ENCODE results near the gene ZNF790. TPM values are rescaled to one million over a fixed set of nuclear protein-coding genes. Genes with fewer than 3 reads are reported as not detected.

Gene ZNF790
- total and polyA plus RNA-seq, 2 of the 8 experiments (the other 6 are each of a cell fraction or from before 2014, with no cell fraction given), result 1.7 to 7.2 TPM

DNA sequence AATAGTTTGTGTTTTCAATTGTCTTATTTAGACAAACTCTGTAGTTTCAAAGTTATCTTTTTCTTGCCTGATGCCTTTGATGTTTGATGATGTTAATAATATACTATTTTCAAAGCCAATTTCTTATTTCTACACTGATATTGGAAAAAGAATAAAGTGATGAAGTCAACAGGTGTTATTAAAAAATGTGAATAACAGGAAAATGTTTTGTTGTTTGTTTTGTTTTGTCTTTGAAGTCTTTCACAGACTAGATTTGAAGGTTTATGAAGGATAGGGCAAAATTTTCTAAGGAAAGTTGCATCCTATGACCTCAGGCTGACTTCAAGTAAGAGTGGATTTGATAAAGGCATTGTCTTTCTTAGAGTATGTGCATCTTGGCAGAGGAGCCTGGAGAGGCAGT, 31.2 kb downstream of the ZNF790 start:
- no peaks in the 10 kb centered on the region for H4K20me1 ChIP-seq (replicated peaks in 1 of 2; ENCODE audit: control insufficient read depth in 1 of 2, insufficient read depth in 2 of 2, low read length in 2 of 2)
- DNase-seq (ENCODE audit: low read depth in 1 of 2, low spot score in 2 of 2) (no peak), FAIRE-seq (no peak)
- no peak overlapping the region for H4K5ac ChIP-seq (ENCODE audit: insufficient read length, low read depth, low read length)
- H2AFZ ChIP-seq (ENCODE audit: low read length), result no peak overlapping the region
- H2BK12ac ChIP-seq (ENCODE audit: low read depth, low read length), result no peak overlapping the region
- H3K4me2 ChIP-seq (ENCODE audit: insufficient read depth in 1 of 2, low read depth in 2 of 2, low read length in 2 of 2), result no peak overlapping the region
- peaks cover 0 to 33% (median 10%) of the 10 kb centered on the region in 4 experiments; a peak in 4 of 8 replicates for H3K36me3 ChIP-seq (ENCODE audit: control insufficient read depth in 2 of 4, insufficient read depth in 4 of 4, low read length in 3 of 4)
- no peaks in the 10 kb centered on the region for H3K79me1 ChIP-seq (ENCODE audit: low read depth, low read length)
- no peaks in the 10 kb centered on the region for H3K27me3 ChIP-seq (replicated peaks in 1 of 4; ENCODE audit: control insufficient read depth in 3 of 4, extremely low read depth in 1 of 4, insufficient read depth in 3 of 4, low read length in 3 of 4)
- H3K9ac ChIP-seq (replicated peaks in 1 of 4; ENCODE audit: extremely low read depth in 1 of 4, low read depth in 3 of 4, low read length in 3 of 4), result no peak overlapping the region
- H2BK20ac ChIP-seq (ENCODE audit: low read length), result no peak overlapping the region
- ChIA-PET POLR2A (ENCODE audit: partially characterized antibody) (interaction anchor here (0.6 kb wide), 1 partner anchor 120 kb away, joined by 3 read pairs; no protein-coding TSS in a partner anchor), CTCF (ENCODE audit: partially characterized antibody) (no interaction called here)
- H3K27ac ChIP-seq (ENCODE audit: low read depth, low read length), result no peak overlapping the region
- no peak overlapping the region for H4K91ac ChIP-seq (replicated peaks; ENCODE audit: insufficient read length, low read length)
- H4K8ac ChIP-seq (ENCODE audit: extremely low read depth, insufficient read depth, low read length), result no peak overlapping the region
- TF ChIP-seq BCL11A (IDR thresholded peaks at IDR 0.05; ENCODE audit: low read depth in 2 of 2, low read length in 2 of 2), result no peak
- TF ChIP-seq, protein P1, sequence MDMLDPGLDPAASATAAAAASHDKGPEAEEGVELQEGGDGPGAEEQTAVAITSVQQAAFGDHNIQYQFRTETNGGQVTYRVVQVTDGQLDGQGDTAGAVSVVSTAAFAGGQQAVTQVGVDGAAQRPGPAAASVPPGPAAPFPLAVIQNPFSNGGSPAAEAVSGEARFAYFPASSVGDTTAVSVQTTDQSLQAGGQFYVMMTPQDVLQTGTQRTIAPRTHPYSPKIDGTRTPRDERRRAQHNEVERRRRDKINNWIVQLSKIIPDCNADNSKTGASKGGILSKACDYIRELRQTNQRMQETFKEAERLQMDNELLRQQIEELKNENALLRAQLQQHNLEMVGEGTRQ (IDR thresholded peaks at IDR 0.05; ENCODE audit: low read length), result no peak
- TF ChIP-seq CHD2 (IDR thresholded peaks at IDR 0.05; ENCODE audit: low read length), result no peak
- no peak for TF ChIP-seq FOSL1 (IDR thresholded peaks at IDR 0.05; ENCODE audit: insufficient read depth, low read depth, low read length)
- TF ChIP-seq MAFK (IDR thresholded peaks at IDR 0.05; ENCODE audit: low read depth, low read length), result no peak
- TF ChIP-seq EZH2 (IDR thresholded peaks at IDR 0.05; ENCODE audit: low read depth, low read length, severe bottlenecking), result no peak
- H3K4me3 ChIP-seq (ENCODE audit: extremely low read depth in 1 of 4, insufficient read depth in 2 of 4, low read depth in 3 of 4, low read length in 4 of 4), result no peak overlapping the region
- no peaks in the 10 kb centered on the region for H3K4me1 ChIP-seq (replicated peaks in 1 of 4; ENCODE audit: control insufficient read depth in 3 of 4, insufficient read depth in 4 of 4, low read length in 3 of 4)
- no peak overlapping the region for H2BK120ac ChIP-seq (replicated peaks; ENCODE audit: low read depth, low read length)
- H3K79me2 ChIP-seq (ENCODE audit: control insufficient read depth in 1 of 2, insufficient read depth in 2 of 2, low read length in 2 of 2), result peaks cover 0 to 47% of the 10 kb centered on the region in 2 experiments; a peak in 2 of 4 replicates
- H2BK15ac ChIP-seq (ENCODE audit: low read length), result no peak overlapping the region
- no peak overlapping the region for H3K23ac ChIP-seq (ENCODE audit: insufficient read length)
- H3K14ac ChIP-seq (ENCODE audit: insufficient read length), result no peak overlapping the region
- no peak overlapping the region for H2AK5ac ChIP-seq (ENCODE audit: low read depth, low read length)
- H3K9me3 ChIP-seq (ENCODE audit: insufficient read depth in 2 of 2, low read depth in 1 of 2, low read length in 1 of 2), result peaks cover 22 to 47% of the 10 kb centered on the region in 2 experiments
- H3K23me2 ChIP-seq (ENCODE audit: low read depth, low read length), result no peaks in the 10 kb centered on the region
- H3K18ac ChIP-seq (ENCODE audit: extremely low read depth, low read length), result no peak overlapping the region
- H2BK5ac ChIP-seq (ENCODE audit: low read depth, low read length), result no peak overlapping the region
- H3K56ac ChIP-seq (replicated peaks; ENCODE audit: insufficient read length, low read depth, low read length), result no peak overlapping the region
- no peak overlapping the region for H3K4ac ChIP-seq (replicated peaks; ENCODE audit: insufficient read length, low read depth, low read length)

All from H1 (cell line).